ENCODE measurements around the gene SEMA3E.
"Not testable (repeated sequence)": the region's sequence is repeated elsewhere in the genome, so short reads cannot be mapped to it uniquely, and the experiment has no call there.

SEMA3E gene

GRCh38 chr7:83447681-83448080, 201.3 kb downstream of the SEMA3E start:
- DNase-seq: no peak

- no peak for DNase-seq
These were observed 202.8 kb downstream of the SEMA3E start for GRCh38 chr7:83446102-83446669.

GRCh38 chr7:83442911-83443310, 206.0 kb downstream of the SEMA3E start:
- no peak for DNase-seq

GRCh38 chr7:83439026-83439425, 209.9 kb downstream of the SEMA3E start:
- DNase-seq: no peak

GRCh38 chr7:83430289-83430688, 218.7 kb downstream of the SEMA3E start:
- DNase-seq: not testable (repeated sequence)

GRCh38 chr7:83429493-83429892, 219.4 kb downstream of the SEMA3E start:
- no peak for DNase-seq

GRCh38 chr7:83427884-83428283, 221.1 kb downstream of the SEMA3E start:
- DNase-seq: no peak

GRCh38 chr7:83426325-83426724, 222.6 kb downstream of the SEMA3E start:
- no peak for DNase-seq

GRCh38 chr7:83419013-83419412, 229.9 kb downstream of the SEMA3E start:
- no peak for DNase-seq

GRCh38 chr7:83415840-83416239, 233.1 kb downstream of the SEMA3E start:
- DNase-seq: no peak

GRCh38 chr7:83414947-83415346, 234.0 kb downstream of the SEMA3E start:
- no peak for DNase-seq

GRCh38 chr7:83413831-83414230, 235.1 kb downstream of the SEMA3E start:
- peak; percentile 31 for DNase-seq

- peak; percentile 59 for DNase-seq
These were observed 235.5 kb downstream of the SEMA3E start for GRCh38 chr7:83413424-83413823.

GRCh38 chr7:83410989-83411591, 237.8 kb downstream of the SEMA3E start:
- DNase-seq: peak; percentile 41

GRCh38 chr7:83394776-83395175, 254.2 kb downstream of the SEMA3E start:
- no peak for DNase-seq

- DNase-seq: no peak
These were observed 260.5 kb downstream of the SEMA3E start for GRCh38 chr7:83388436-83388835.

- no peak for DNase-seq
These were observed 282.3 kb downstream of the SEMA3E start for GRCh38 chr7:83366629-83367028.

GRCh38 chr7:83365746-83366145, 283.2 kb downstream of the SEMA3E start:
- no peak for DNase-seq

- no peak for DNase-seq
These were observed 285.9 kb downstream of the SEMA3E start for GRCh38 chr7:83362871-83363550.

GRCh38 chr7:83359108-83359507, 289.8 kb downstream of the SEMA3E start:
- DNase-seq: no peak

GRCh38 chr7:83355143-83355542, 293.8 kb downstream of the SEMA3E start:
- DNase-seq: peak; percentile 3

GRCh38 chr7:83347945-83348444, 300.9 kb downstream of the SEMA3E start:
- DNase-seq: peak; percentile 63

GRCh38 chr7:83339907-83340306, 309.0 kb downstream of the SEMA3E start:
- no peak for DNase-seq

- no peak for DNase-seq
These were observed 310.5 kb downstream of the SEMA3E start for GRCh38 chr7:83338277-83338950.
